Fibroblast of gingiva (primary cell): Measurements from ENCODE around the gene WHRN.

Experiments
- DNase-seq: peaks from one replicate; pipeline ENCODE4 v3.0.0-alpha.2; 2011; ENCODE audit warnings: low read depth

The WHRN gene

DNA sequence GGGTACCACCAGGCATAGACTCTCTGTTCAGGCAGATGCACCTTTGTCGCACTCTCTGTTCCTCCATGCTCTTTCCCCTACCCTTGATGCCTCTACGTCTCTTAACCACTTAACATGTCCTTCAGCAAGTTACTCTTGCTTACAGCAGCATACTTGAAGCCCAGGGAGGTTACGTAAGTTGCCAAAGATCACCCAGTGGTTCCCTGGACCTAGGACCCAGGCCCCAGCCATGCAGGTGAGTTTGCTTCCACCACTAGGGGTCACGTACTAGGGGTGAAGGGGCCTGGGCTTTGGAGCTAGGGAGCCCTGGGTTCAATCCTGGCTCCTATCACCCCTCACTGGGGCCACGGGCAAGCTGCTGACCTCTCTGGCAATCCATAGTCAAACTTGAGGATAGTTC, 126.4 kb downstream of the WHRN start:
- no peak for DNase-seq

DNA sequence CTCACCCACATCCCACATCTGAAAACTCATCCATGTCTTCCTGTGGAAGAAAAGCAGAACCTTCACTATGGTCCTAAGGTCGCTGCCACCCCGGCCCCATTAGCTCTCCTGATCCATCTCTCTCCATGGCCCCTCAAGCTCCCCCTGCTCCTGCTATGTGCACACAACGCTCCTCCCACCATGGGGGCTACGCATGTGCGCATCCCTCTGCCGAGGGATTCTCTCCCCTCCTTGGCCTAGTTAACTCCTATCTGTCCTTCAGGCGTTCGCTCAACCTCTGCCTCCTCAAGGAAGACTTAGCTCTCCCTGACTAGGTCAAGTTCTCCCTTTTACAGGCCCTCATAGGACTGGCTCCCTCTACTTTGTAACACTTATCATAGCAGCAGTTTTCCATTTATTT, 127.3 kb downstream of the WHRN start:
- DNase-seq: no peak

DNA sequence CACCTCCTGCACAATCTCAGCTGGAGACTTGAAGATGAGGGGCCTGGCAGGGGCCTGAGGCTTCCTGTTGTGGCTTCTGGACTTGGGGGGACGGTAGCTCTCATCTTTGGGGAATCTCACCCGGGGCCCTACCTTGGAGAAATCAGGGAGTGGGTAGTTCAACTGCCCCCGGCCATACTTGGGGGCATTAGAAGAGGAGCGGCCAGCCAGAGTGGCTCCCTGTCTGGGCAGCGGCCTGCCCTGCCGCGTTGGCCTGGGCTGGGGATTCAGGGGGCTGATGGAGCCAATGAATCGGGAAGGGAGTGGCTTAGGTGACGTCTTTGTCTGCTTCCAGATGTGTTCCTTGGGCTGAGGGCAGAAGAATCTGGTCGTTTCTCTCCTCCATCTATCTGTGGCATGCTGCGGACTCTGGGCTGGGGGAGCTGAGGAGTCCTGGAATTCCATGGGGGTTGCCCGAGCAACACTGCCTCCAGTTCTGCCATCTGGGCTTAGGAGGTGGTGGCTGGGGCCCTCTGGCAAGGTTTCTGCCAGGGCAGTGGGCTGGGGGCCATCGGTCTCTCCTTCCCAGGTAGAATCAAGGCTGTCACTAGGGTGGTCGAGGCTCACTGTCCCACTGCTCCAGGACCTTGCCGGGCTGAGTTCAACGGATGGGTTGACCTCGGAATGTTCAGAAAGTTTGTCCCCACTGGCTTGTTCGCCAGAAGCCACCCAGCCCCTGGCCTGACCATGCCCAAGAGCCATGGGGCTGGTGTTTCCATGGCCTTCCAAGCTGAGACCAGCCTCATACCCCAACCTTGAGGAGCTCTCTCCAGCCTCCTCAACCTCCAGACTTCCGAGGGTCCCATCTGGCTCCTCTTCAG, 128.5 kb downstream of the WHRN start:
- DNase-seq: no peak

DNA sequence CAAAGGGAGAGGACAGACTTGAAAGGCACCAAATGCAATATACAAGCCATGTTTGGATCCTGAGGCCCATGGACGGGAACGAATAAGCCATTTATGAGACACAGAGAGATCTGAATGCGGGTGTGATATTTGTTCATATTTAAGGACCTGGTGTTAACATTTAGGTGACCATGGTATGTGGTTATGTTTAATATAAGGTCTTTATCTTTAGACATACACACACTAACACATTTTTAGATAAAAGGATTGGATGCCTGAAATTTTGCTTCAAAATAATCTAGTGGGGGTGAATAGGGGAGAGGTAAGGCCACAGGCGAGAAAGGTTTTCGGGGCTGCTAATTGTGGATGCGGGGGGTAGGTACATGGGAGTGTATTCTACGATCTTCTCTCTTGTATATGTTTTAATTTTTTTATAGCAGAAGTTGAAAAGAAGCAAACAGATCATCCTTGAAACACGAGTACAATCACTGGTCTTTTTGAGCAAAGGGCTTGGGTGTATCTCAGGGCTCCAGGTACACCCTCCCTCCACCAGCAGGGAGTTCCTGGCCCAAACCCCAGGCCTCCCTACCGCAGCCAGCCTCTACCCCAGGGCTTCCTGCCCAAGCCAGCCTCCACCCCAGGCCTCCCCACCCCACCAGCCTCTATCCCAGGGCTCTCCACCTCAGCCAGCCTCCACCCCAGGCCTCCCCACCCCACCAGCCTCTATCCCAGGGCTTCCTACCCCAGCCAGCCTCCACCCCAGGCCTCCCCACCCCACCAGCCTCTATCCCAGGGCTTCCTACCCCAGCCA, 129.7 kb downstream of the WHRN start:
- no peak for DNase-seq

DNA sequence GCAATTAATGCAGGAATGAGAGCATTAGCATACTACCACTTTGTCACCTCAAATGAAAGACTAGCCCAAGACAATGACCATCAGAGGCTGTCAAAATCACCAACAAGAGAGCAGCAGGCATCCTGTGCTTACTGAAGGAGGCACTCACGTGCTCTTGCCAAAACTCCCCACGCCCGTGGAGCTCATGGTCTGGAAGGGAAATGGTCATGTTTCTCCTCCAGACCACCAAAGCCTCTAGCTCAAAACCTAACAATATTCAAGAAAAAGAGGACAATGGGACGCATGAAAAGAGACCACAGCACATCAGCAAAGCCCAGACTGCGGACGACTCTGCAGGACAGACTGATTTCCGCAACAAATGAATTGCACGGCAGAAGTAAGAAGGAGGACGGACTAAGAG, 130.3 kb downstream of the WHRN start:
- DNase-seq: no peak

DNA sequence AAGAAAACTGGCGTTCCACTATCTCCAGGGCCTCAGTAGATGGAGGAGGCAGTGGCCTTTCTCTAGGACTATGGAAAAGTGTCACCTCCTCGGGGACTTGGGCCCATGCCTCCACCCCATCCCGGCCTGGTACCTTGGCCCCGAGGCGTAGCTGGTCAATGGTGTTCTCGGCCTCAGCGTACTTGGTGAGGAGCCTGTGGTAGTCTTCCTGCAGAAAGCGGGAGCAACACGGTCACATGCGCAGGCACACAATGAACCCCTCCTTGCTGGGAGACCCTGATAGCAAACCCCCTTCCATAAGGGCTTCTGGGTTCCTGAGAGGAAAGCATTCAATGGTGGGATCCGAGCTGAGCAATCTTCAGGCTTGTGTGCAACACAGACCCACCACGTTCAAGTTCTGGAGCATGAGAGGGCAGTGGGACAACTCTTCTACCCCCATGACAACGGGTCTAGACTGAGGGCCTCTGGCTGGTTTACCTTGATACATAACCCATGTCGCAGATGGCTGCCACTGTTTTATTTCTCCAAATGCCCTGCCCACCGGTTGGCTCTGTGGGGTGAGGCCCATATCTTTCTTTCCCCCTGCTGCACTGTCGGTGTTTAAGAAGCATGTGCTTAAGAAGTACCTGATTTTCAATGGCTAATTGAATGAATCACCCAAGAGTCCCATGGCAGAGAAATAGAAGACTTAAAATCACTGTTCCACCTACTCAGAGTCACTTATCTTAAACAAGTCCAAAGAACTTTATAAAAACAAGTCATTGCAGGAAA, 131.1 kb downstream of the WHRN start:
- no peak for DNase-seq

DNA sequence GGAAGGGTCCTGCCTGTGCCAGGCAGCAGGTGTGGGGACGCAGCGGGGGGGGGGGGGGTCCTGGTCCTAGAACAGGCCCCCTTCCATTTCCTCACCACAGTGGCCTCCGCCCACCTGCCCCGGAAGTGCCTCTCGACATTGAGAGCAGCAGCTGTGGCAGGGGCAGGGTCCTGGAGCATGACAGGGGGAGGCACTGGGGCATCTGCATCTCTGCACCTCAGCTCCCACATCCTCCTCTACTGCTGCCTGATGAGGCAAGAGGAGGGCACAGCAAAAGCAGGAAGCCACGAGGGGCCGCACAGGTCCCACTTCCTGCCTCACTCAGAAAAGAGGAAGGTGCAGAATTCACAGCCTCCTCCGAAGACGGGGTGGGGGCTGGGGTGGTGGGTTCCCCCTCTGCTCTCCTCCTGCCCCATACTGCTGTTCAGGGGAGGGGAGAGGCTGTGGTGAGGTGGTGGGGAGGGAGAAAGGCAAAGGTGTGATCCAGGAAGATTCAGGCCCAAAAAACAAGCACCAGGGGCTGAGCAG, 132.3 kb downstream of the WHRN start:
- no peak for DNase-seq

DNA sequence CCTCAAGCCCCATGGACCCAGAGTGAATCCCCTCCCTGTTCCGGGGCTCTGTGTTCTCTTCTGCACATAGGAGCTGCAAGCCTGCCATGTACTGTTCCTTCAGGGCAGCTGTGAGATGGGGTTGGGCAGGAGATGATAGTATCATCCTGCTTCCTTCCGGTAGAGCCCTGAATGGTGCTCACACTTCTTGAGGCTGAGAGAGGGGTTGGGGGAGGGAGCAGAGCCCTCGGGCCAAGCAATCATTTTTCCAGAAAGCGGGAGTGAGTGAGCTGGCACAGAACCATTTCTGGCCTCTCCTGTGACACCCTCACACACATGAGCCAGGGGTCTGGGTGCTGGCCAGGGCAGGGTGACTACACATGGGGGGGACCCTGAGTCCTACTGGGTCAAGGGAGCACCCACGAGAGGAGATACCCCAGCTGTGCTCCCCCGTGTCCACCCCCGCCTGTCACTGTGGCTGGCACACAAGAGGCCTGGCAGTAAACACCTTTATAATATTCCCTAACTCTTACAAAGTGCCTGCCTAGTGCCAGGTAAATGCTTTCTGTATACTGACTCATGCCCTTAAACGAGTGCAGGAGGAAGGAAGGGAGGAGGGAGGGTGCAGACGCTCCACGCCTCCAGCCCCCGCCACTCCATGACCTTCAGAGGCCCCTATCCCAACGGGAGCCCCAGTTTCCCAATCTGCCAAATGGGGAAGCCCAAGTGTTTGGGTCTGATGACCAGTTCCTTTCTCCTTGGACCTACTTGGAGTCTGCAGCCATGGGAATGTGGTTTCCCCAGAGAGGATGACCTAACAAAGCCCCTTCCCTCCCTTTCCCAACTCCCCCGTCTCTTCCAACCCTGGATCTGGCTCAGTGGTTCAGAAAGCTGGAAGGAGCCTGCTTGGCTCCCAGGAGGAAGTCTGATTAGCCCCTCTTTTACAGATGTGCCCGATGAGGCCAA, 133.0 kb downstream of the WHRN start:
- DNase-seq: no peak

DNA sequence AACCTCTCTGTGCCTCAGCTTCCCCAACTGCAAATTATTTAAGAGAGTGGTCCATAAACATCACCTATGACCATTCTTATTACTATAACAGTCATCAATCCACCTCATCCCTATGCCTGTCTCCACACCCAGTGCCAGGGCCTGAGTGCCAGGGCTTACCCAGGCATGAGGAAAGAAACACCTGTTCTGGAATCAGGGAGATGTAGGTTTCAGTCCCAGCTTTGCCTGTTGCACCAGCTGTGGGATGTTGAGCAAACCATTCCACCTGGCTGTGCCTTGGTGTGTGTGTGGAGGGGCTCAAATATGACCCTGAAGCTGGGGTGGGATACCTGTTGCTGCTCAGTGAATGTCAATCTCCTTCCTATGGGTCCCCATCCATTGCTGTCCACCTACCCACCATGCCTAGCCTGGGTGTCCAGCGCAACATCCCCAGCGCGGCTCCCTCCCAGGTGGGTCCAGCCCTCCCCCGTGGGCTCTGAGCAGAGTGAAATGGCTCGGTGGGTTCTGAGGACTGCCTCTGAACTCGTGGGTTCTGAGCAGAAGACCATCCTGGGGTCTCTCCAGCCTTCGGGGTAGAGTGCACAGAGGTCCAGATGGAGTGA, 133.8 kb downstream of the WHRN start:
- no peak for DNase-seq

DNA sequence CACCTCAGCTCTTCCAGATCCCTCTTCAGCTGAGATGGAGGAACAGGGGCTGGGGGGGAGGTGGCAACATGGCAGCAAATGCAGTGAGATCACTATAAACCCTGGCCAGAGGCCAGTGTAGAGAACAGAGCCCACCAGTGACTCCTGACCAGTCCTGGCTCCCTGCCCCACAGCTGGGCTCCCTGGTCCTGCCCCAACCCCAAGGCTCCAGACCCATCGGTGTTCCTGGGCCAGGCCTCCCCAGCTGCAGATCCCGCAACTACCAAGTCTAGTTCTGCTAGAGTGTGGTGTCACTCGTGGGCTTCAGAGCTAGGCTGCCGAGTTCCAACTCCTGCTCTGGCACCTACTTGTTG, 134.3 kb downstream of the WHRN start:
- no peak for DNase-seq

DNA sequence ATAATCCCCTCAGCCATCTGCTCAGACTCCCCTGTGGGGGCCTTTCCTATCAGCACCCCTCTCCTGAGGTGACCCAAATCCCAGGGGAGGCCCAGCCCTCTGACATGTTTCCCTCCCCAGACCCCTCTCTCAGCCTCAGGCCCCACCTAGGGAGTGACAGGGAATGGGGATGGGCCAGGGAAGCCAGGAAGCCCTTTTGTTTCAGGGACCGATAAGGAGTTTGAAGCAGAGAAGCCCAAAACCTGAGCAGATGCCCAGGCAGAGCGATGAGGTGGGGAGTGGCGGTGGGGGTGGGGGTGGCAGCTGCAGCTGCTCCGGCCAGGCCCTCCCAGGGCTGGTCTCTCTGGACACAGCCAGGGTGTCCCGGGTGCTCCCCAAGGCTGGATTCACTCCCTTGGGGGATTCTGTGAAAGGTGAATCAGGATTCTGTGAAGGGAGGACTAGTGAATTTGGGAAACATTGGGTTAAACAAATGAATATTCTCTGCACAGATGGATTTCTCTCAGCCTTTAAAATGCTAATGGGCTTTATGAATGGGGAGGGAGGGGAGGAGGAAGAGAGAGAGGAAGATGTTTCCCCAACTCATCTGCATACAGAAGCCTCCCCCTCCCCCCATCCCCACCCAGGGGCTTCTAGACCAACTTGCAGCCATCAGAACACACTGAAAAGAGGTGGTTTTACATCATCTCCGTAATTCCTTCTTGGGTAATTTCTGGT, 134.9 kb downstream of the WHRN start:
- no peak for DNase-seq

DNA sequence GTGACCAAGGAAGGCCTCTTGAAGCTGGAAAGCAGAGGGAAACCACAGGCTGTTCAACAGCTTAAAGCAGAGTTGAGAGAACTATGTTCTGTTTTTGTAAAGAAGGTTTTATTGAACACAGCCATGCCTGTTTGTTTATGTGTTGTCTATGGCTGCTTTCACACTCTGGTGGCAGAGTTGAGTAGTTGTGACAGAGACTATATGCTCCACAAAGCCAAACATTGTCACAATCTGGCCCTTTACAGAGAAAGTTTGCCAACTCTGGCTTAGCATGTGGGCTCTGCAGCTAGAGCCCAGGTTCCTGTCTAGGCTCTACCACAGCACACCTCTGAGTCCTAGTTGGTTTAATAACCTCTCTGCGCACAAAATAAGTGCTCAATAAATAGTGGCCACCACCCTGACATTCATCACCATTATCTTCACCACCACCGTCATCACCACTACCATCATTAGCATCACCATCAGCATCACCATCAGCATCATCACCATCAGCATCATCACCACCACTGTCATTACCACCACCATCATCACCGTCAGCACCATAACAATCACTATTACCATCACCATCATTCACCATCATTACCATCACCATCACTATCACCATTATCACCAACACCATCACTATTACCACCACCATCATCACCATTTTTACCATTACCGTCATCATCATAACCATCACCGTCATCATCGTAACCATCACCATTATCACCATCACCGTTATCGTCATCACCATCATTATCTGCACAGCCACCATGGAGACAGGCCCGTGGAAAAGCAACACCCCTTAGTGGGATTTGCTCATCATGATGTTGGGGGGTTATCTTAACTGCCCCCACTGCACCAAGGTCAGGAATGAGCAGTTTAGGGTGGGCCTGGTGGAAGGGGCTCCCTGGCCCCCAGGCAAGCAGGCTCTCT, 135.8 kb downstream of the WHRN start:
- DNase-seq: no peak

DNA sequence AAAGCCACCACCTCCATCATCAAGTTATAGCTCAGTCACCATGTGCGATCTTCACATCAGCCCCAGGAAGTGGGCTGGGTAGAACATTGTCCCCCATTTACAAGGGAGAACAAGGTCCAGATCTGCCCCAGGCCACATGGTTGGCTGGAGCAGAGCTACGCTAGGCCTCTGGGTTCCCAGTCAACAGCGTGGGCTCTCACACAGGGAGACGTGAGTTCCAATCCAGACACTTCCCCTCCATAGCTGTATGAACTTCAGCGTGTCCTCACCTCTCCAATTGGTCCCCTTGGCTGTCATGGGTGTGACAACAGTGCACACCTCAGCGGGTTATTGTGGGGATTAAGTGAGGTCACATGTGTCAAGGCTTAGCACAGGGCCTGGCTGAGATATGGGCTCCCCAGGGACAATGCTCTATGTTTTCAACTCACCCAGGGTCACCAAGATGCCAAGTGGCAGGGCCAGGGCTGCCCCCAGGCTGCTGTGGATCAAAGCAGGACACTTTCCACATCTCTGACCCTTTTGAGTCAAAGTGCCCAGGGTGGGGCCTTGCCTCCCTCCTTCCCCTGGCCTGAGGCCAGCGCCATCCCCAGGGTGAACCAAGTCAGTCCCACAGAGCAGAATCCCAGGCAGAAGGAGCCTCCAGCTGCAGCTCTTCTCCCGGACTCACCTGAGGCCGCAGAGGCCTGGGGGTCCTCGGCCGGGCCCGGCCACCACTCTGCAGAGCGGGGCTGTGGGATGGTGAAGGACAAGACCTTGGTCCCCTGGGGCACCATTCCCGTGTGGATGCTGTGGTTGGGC, 137.3 kb downstream of the WHRN start:
- DNase-seq: no peak

DNA sequence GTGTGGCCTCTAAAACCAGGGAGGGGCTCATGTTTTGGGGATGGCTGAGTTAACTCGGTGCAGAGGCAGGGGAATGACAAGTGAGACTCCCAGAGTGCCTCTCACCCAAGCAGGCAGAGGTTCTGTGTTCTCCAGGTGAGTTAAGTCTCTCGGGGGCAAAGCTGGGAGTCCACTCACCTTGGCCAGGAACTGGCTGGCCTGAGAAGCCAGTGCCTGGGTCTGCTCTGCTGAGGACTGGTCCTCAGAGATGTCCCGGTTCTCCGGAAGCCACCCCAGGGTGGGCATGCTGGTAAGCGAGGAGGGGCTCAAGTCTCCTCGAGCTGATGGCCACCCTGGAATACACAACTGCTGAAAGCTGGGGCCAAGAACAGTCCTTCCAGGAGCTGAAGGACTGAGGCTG, 137.9 kb downstream of the WHRN start:
- DNase-seq: no peak

DNA sequence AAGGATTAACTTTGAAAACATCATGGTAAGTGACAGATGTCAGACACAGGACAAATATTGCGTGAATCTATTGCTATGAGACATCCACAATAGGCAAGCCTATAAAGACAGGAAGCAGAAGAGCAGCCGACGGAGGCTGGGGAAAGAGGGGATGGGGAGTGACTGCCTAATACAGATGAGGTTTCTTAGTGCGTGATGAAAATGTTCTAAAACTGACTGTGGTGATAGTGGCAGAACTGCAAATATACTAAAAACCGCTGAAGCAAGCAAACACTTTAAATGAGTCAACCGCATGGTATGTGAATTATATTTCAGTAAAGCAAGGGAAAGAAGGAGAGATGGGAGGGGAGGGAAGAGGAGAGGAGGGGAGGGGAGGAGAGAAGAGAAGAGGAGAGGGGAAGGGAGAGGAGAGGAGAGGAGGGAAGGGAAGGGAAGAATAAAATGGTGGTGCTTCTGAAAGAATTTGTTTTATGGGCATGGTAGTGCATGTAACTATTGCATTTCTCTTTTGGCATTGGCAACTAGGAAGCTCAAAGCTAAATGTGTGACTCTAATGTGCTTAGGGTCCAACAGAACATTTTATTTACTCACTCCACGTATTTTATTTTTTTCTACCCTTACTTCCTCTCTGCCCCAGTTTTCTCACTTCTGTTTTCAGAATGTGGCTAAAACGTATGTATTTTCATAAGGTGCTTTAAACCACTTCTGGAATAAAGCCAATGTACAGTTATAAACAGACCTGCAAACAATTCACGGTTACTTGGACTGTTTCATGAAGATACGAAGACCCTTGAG, 138.7 kb downstream of the WHRN start:
- peak; percentile 89 for DNase-seq

DNA sequence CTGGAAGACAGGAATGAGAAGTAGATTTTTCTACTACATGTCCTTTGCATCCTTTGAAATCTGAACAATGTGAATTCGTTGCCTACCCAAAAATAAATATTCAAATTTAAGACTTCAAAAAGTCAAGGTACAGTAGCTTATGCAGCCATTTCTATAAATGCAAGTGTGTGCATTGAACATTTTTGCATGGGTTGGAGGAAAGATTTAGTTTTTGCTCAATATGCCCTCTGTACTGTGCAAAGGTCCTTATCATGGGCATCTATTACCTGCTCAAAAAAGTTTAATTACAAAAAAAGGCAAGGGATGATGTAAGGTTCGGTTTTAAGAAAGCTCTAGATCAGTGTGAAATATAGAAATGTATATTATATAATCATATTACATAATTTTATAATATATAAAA, 140.1 kb downstream of the WHRN start:
- DNase-seq: no peak
